ENCODE data around the gene DNAI1.

The DNAI1 gene

DNA sequence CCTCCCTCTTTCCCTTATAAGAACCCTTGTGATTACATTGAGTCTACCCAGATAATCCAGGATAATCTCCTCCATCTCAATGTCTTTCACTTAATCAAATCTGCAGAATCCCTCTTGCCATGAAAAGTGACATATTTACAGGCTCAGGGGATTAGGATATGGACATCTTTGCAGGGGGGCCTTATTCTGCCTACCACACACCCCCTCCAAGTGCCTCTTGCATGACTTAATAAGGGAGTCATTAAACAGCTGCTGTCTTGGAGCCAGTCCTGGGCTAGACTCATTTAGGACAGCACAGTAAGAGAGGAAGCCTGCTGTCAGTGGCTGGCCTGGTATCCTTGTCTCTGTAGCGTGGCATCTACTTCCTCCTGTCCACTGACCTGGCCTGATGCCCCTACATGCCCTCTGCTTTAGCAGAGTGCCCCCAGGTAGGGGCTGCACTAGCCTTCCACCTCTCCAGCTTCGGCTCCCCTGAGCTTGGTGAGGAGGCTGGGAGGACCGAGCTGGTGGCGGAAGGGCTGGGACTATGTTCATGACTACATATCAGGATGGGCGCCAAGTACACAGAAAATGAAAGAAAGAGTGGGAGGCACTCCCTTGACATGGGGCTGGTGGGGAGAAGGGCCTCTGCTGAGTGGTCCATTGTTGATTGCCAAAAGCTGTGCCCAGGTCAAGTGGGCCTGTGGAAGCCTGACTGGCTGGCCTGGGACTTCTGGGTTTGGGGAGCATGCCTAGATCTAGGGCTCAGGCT lies 46.9 kb downstream of the DNAI1 start:
- Mint-ChIP-seq H3K4me1 (ENCODE audit: low read depth) (peaks cover 44% of the 10 kb centered on the region), H3K27me3 (peaks cover 35% of the 10 kb centered on the region), H3K9me3 (no peaks in the 10 kb centered on the region), H3K27ac (no peak overlapping the region), H3K4me3 (no peak overlapping the region), H3K36me3 (ENCODE audit: low read depth) (no peaks in the 10 kb centered on the region)
- intact Hi-C loops (cut with micrococcal nuclease) = no loop called here

DNA sequence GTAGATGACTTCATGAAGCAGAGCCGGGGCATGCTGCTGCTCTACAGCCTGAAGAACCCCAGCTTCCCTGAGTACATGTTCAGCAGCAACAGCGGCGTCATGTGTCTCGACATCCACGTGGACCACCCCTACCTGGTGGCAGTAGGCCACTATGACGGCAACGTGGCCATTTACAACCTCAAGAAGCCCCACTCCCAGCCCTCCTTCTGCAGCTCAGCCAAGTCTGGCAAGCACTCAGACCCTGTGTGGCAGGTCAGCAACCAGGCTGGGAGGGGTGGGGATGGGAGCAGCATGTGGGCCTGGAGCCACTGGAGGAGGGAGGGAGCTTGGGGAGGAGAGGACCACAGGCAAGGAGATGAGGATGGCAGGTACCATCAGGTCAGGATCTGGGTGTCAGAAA lies 48.0 kb downstream of the DNAI1 start:
- no peak overlapping the region for H3K4me3 Mint-ChIP-seq
- intact Hi-C loops (cut with micrococcal nuclease) = no loop called here
- no peaks in the 10 kb centered on the region for H3K36me3 Mint-ChIP-seq (ENCODE audit: low read depth)
- H3K9me3 Mint-ChIP-seq = no peaks in the 10 kb centered on the region
- H3K4me1 Mint-ChIP-seq (ENCODE audit: low read depth) = peaks cover 51% of the 10 kb centered on the region
- peaks cover 37% of the 10 kb centered on the region for H3K27me3 Mint-ChIP-seq
- no peak overlapping the region for H3K27ac Mint-ChIP-seq

DNA sequence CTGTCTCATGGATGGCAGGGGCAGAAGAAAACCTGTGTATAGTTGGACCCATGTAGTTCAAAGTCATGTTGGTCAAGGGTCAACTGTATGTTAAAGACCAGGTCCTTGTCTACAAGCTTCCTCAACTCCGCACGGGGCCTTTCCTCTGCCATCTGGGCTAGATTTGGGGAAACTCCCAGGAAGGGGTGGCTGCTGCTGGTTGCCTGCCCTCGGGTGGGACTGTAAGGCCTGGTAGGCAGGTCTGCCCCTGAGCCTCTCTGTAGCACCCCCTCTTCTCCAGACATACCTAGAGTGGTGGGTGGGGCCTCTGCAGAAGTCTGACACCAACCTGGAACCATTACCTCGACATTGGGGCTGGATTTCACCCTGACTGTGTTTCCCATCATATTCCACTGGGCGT lies 49.0 kb downstream of the DNAI1 start:
- peaks cover 37% of the 10 kb centered on the region for H3K27me3 Mint-ChIP-seq
- no peaks in the 10 kb centered on the region for H3K9me3 Mint-ChIP-seq
- no peak overlapping the region for H3K4me3 Mint-ChIP-seq
- peaks cover 52% of the 10 kb centered on the region for H3K4me1 Mint-ChIP-seq (ENCODE audit: low read depth)
- intact Hi-C loops (cut with micrococcal nuclease) = no loop called here
- no peak overlapping the region for H3K27ac Mint-ChIP-seq
- no peaks in the 10 kb centered on the region for H3K36me3 Mint-ChIP-seq (ENCODE audit: low read depth)

DNA sequence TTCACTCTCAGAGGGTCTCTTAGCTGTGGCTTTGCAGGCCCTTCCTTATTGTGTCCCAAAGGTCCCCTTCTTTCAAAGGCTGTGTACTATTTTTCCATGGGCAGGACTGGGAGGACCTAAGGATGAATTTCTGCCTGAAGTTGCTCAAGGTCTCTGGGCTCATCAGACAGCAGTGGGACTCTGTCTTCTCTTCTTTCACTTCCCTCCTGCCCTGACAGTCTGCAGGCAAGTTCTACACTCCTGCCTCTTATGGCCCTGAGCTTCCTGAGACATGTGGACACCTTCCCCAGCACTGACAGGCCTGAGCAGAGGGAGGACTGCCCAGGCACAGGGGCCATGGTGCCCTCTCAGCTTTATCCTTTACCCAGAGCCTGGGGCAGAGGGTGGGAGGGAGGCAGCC lies 49.4 kb downstream of the DNAI1 start:
- peaks cover 35% of the 10 kb centered on the region for H3K27me3 Mint-ChIP-seq
- H3K4me1 Mint-ChIP-seq (ENCODE audit: low read depth) = peaks cover 57% of the 10 kb centered on the region
- no peaks in the 10 kb centered on the region for H3K9me3 Mint-ChIP-seq
- H3K36me3 Mint-ChIP-seq (ENCODE audit: low read depth) = no peaks in the 10 kb centered on the region
- intact Hi-C loops (cut with micrococcal nuclease) = no loop called here
- no peak overlapping the region for H3K4me3 Mint-ChIP-seq
- peak overlapping the region; percentile 7 for H3K27ac Mint-ChIP-seq

DNA sequence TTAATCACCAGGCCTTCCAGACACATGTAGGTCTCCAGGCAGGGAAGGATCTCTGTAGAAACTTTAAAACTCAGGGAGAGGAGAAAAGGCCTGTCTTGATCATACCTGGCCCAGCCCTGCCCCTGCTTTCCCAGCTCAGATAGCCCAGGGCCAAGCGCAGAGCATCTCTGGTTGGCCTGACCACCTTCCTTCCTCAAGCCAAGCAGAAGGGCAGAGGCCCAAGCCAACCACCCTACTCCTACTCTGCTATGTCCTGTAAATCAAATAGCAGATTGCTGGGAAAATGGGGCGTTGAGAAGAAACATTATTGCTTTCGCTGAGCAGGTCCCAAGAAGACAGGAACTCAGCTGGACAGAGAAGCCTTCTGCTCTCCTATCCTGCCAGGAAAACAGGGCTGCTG lies 49.9 kb downstream of the DNAI1 start:
- Mint-ChIP-seq H3K27ac (peak overlapping the region; percentile 7), H3K36me3 (ENCODE audit: low read depth) (no peaks in the 10 kb centered on the region), H3K4me1 (ENCODE audit: low read depth) (peaks cover 57% of the 10 kb centered on the region), H3K27me3 (peaks cover 34% of the 10 kb centered on the region), H3K9me3 (no peaks in the 10 kb centered on the region), H3K4me3 (no peak overlapping the region)
- intact Hi-C loops (cut with micrococcal nuclease) = no loop called here

DNA sequence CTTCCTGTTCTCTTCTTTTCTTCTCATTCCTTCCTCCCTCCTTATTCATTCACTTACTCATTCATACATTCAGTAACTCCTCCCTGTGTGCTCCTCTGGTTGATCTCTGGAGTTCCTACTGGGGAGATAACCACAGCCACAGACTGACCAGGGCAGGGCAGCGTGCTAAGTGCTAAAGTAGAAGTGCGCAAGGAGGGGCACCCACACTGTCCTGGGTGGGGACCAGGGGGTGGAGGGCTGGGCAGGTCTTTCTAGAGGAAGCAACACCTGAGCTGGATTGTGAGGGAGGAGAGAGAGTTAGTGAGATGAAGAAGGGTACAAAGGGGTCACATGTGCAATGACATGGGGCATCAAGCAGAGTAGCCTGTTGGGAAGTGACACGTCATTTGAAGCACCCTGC lies 50.3 kb downstream of the DNAI1 start:
- intact Hi-C loops (cut with micrococcal nuclease) = no loop called here
- H3K27me3 Mint-ChIP-seq = peaks cover 29% of the 10 kb centered on the region
- no peaks in the 10 kb centered on the region for H3K36me3 Mint-ChIP-seq (ENCODE audit: low read depth)
- no peak overlapping the region for H3K4me3 Mint-ChIP-seq
- no peak overlapping the region for H3K27ac Mint-ChIP-seq
- H3K9me3 Mint-ChIP-seq = no peaks in the 10 kb centered on the region
- peaks cover 62% of the 10 kb centered on the region for H3K4me1 Mint-ChIP-seq (ENCODE audit: low read depth)

DNA sequence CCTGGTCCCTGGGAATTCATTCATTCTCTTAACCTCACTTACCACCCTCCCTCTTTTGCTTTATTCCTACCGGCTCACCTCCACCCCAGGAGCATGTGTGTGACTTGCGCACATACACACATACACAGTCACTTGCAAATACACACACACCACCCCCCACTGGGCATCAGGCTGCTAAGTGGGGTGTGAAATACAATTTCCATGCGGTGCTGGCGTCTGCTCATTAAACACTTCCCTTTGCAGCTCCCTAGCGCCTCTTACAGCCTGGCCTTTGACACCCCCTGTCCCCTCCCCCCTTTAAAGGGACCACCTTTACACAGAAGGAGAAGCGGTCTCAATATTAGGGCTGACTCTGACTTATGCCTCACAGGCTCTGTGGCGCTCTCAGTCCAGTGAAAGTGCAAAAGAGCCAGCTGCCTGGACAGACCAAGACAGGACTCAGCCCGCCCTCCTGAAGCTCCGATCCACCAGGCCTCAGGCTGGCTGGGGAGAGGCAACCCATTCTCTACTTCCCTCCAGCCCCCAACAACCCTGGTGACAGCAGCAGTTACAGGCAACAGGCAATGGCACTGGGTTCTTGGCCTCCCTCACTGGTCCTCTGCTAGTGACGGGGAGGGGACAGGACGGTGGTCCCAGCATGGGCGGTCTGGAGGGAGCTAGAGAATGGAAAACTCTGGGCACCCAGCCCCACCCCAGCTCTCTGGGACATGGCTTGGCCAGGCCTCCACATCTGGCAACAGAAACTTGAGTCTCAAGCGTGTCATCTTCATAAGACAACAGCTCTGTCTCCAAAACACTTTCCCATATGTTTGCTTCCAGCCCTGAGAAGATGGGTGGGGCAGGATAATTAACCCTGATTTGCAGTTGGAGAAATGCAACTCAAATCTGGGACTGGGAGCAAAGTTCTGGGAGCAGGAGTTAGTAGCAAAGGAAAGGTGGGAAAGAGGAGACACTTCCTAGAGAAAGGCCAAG lies 52.2 kb downstream of the DNAI1 start:
- Mint-ChIP-seq H3K36me3 (ENCODE audit: low read depth) (no peaks in the 10 kb centered on the region), H3K27me3 (peaks cover 22% of the 10 kb centered on the region)

DNA sequence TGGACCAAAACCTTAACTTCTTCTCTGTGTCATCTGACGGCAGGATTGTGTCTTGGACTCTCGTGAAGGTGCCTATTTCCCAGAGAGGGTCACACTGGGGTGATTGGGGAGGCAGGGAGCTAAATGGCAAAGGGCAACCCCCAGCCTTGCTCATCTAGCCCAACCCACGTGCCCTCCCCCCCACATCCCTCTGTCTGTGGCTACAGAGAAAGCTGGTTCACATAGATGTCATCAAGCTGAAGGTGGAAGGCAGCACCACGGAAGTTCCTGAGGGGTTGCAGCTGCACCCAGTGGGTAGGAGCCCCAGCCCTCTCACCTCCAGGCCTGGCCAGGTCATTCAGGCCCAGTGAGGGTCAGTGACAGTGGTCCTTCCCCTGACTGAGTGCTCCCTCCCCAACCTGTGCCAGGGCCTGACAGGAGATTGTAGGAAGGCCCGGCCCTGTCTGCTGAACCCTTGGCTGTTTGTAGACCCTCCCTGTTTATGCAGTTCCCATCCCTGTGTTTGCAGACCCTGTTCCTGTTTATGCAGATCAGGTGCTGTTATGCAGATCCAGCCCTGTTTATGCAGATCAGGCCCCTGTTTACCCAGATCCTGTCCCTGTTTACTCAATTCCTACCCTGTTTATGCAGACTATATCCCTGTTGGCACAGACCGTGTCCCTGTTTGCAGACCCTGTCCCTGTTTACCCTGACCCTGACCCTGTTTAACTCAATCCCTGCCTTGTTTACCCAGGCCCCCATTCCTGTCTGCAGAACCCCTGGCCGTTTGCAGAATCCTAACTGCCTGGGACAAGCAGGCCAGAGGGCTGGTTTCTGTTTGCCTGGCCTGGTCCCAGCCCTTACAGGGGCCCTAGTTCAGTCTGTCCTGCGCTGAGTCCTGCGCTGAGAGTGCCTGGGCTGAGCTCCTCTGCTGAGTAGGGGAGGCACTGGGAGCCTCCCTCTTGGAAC lies 53.8 kb downstream of the DNAI1 start:
- no peak overlapping the region for H3K4me3 Mint-ChIP-seq
- no peaks in the 10 kb centered on the region for H3K36me3 Mint-ChIP-seq (ENCODE audit: low read depth)
- intact Hi-C loops (cut with micrococcal nuclease) = no loop called here
- no peak overlapping the region for H3K27ac Mint-ChIP-seq
- peaks cover 70% of the 10 kb centered on the region for H3K4me1 Mint-ChIP-seq (ENCODE audit: low read depth)
- H3K9me3 Mint-ChIP-seq = no peaks in the 10 kb centered on the region
- peaks cover 27% of the 10 kb centered on the region for H3K27me3 Mint-ChIP-seq

More for the DNA sequence above, 52.2 kb downstream of the DNAI1 start:
- peaks cover 64% of the 10 kb centered on the region for H3K4me1 Mint-ChIP-seq (ENCODE audit: low read depth)
- peak overlapping the region; percentile 17 for H3K27ac Mint-ChIP-seq
- H3K9me3 Mint-ChIP-seq = no peaks in the 10 kb centered on the region
- no peak overlapping the region for H3K4me3 Mint-ChIP-seq
- intact Hi-C loops (cut with micrococcal nuclease) = no loop called here

DNA sequence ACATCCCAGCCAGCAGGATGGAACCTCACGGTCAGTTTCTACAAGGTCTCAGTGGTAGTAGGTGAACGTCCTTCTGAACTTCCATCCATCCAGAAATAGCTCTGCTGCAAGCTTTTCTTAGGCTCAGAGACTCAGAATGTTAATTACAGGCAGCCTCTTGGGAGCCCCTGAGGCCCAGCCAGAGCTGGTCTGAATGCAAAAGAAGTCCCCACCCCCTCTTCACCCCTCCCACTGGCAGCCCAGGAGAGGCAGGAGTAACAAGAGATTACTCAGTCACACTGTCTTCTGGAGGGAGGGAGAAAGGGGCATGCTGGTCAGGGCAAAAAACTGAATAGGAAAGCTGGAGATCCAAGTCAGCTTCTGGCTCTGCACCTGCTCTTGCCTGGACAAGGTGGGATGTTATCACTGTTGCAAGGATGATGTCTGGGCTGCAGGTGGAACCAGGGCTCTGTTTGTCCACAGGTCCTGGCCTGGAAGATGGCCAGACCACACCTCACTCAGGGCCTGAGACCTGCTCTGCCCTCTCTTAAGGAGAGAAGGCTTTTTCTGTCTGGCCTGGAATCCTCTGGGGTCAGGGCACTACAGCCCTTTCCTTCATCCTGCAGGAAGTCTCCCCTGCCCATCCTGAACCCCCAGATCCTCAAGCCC lies 55.1 kb downstream of the DNAI1 start:
- H3K9me3 Mint-ChIP-seq = no peaks in the 10 kb centered on the region
- H3K4me1 Mint-ChIP-seq (ENCODE audit: low read depth) = peaks cover 70% of the 10 kb centered on the region
- peaks cover 27% of the 10 kb centered on the region for H3K27me3 Mint-ChIP-seq
- no peak overlapping the region for H3K4me3 Mint-ChIP-seq
- intact Hi-C loops (cut with micrococcal nuclease) = no loop called here
- H3K36me3 Mint-ChIP-seq (ENCODE audit: low read depth) = no peaks in the 10 kb centered on the region
- no peak overlapping the region for H3K27ac Mint-ChIP-seq

DNA sequence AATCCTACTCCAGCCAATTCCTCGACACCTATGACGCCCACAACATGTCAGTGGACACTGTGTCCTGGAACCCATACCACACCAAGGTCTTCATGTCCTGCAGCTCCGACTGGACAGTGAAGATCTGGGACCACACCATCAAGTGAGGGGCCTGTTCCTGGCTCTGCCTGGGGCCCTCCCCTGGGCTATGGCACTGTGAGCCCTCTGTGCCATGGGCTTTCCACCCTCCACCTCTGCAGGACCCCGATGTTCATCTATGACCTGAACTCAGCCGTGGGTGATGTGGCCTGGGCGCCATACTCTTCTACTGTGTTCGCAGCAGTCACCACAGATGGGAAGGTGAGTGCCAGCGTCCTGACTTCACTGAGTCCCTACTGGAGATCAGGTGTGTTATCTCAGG lies 55.8 kb downstream of the DNAI1 start:
- peaks cover 70% of the 10 kb centered on the region for H3K4me1 Mint-ChIP-seq (ENCODE audit: low read depth)
- H3K4me3 Mint-ChIP-seq = no peak overlapping the region
- H3K27ac Mint-ChIP-seq = no peak overlapping the region
- H3K9me3 Mint-ChIP-seq = no peaks in the 10 kb centered on the region
- intact Hi-C loops (cut with micrococcal nuclease) = no loop called here
- peaks cover 24% of the 10 kb centered on the region for H3K27me3 Mint-ChIP-seq
- H3K36me3 Mint-ChIP-seq (ENCODE audit: low read depth) = no peaks in the 10 kb centered on the region

DNA sequence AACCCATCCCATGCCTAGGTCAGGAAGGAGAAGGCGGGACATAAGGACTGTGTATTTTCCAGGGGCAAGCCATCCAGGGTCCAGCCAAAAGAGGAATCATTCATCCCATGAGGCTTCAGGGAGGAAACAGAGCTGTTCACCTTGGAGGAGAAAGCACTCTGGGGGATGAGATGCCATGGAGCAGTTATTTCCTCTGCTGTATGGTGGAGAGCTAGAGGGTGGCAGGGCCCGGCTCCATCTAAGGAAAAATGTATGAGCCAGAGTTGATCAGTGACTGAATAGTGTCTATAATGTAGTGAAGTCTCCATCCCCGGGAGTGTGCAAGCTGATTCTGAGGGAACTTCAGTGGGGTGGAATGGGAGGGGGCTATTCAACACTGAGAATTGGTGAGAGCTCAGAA lies 56.2 kb downstream of the DNAI1 start:
- no peaks in the 10 kb centered on the region for H3K36me3 Mint-ChIP-seq (ENCODE audit: low read depth)
- intact Hi-C loops (cut with micrococcal nuclease) = no loop called here
- no peaks in the 10 kb centered on the region for H3K9me3 Mint-ChIP-seq
- H3K27ac Mint-ChIP-seq = no peak overlapping the region
- peaks cover 70% of the 10 kb centered on the region for H3K4me1 Mint-ChIP-seq (ENCODE audit: low read depth)
- H3K27me3 Mint-ChIP-seq = peaks cover 22% of the 10 kb centered on the region
- H3K4me3 Mint-ChIP-seq = no peak overlapping the region

DNA sequence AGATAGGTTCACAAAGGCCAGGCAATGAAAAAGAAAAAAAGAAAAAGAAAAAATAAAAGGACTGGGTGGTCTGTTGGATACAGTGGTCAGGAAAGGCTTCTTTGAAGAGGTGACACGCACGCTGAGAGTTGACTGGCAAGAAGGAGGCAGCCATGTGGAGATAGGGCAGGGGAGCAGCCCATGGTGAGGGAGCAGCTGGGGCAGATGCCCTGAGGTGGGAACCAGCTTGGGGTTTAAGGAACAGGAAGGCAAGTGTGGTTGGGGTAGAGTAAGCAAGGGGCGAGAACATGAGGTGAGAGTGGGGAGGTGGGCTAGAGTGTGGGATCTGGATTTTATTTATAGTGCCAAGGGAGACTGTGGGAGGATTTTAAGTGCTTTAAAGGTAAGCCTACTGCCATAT lies 57.4 kb downstream of the DNAI1 start:
- intact Hi-C loops (cut with micrococcal nuclease) = no loop called here

DNA sequence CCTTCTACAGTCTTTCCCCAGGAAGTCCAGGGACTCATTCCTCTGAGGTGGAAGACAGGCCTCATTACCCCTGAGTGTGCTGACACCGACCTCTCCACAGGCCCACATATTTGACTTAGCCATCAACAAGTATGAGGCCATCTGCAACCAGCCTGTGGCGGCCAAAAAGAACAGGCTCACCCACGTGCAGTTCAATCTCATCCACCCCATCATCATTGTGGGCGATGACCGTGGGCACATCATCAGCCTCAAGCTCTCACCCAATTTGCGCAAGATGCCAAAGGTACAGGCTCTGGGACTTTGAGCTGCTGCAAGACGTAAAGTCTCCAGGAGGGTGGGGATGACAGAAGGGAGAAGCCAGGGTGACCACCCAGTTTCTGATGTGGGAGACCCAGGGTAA lies 58.6 kb downstream of the DNAI1 start:
- no peaks in the 10 kb centered on the region for H3K9me3 Mint-ChIP-seq
- H3K27ac Mint-ChIP-seq = peak overlapping the region; percentile 75
- peaks cover 79% of the 10 kb centered on the region for H3K4me1 Mint-ChIP-seq (ENCODE audit: low read depth)
- peaks cover 23% of the 10 kb centered on the region for H3K27me3 Mint-ChIP-seq
- H3K36me3 Mint-ChIP-seq (ENCODE audit: low read depth) = peaks cover 6% of the 10 kb centered on the region
- H3K4me3 Mint-ChIP-seq = peak overlapping the region; percentile 47
- intact Hi-C loops (cut with micrococcal nuclease) = no loop called here

More for the DNA sequence above, 57.4 kb downstream of the DNAI1 start:
- peaks cover 14% of the 10 kb centered on the region for H3K27me3 Mint-ChIP-seq
- no peaks in the 10 kb centered on the region for H3K36me3 Mint-ChIP-seq (ENCODE audit: low read depth)
- no peak overlapping the region for H3K4me3 Mint-ChIP-seq
- H3K4me1 Mint-ChIP-seq (ENCODE audit: low read depth) = peaks cover 70% of the 10 kb centered on the region
- no peak overlapping the region for H3K27ac Mint-ChIP-seq
- no peaks in the 10 kb centered on the region for H3K9me3 Mint-ChIP-seq

Measured in dendritic cell treated with granulocyte-macrophage colony-stimulating factor and Interleukin-4, amounts not matched to agents 40 ng/mL and 50 ng/mL, for 4 days (primary cell).